Thyroid gland (tissue), 4 donors: ENCODE measurements around the gene TMEM191C.
"Not testable (repeated sequence)": the region's sequence is repeated elsewhere in the genome, so short reads cannot be mapped to it uniquely, and the experiment has no call there.

Experiments
- POLR2A ChIP-seq, 2 donors: fragments of 450-650 bp; IDR thresholded peaks; one replicate each; pipeline ENCODE4 v1.6.1; 2017; ENCODE audit warnings: antibody characterized with exemption in 2 of 2, mild to moderate bottlenecking in 2 of 2, moderate library complexity in 1 of 2
- TF ChIP-seq, protein P1 (sequence below), 6 experiments: fragments of 200-600 bp in 3 of 6; fragments of 450-650 bp in 3 of 6; sonication (generic) in 3 of 6; IDR thresholded peaks; one replicate each; pipeline ENCODE4 v1.5.1; 2016 to 2019; ENCODE audit warnings: antibody characterized with exemption in 6 of 6, mild to moderate bottlenecking in 2 of 6, inconsistent platforms in 1 of 6, moderate library complexity in 1 of 6

DNA sequence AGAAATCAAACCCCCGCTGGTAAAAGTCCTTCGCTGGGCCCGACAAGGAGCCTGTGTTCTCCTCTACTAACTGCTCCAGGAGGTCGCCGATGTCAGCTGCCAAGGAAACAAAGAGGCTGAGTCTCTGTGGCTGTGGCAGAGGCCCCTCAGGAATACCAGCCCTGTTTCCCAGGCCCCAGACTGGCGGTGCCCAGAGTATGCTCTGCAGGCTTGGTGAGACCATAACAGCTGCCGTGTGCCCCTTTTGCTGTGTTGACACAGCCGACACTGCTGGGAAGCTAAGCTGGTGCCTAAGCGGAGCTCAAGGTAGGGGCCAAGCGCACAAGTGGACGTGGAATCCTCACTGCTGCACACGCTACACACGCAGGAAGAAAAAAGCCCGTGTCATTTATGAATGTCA, 16.9 kb downstream of the TMEM191C start:
- not testable (repeated sequence) for TF ChIP-seq POLR2A (IDR thresholded peaks at IDR 0.05)
- TF ChIP-seq, protein P1, sequence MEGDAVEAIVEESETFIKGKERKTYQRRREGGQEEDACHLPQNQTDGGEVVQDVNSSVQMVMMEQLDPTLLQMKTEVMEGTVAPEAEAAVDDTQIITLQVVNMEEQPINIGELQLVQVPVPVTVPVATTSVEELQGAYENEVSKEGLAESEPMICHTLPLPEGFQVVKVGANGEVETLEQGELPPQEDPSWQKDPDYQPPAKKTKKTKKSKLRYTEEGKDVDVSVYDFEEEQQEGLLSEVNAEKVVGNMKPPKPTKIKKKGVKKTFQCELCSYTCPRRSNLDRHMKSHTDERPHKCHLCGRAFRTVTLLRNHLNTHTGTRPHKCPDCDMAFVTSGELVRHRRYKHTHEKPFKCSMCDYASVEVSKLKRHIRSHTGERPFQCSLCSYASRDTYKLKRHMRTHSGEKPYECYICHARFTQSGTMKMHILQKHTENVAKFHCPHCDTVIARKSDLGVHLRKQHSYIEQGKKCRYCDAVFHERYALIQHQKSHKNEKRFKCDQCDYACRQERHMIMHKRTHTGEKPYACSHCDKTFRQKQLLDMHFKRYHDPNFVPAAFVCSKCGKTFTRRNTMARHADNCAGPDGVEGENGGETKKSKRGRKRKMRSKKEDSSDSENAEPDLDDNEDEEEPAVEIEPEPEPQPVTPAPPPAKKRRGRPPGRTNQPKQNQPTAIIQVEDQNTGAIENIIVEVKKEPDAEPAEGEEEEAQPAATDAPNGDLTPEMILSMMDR (IDR thresholded peaks at IDR 0.05): not testable (repeated sequence)
